IMR-90 (cell line): ENCODE data around the gene TBX4. TPM values are rescaled to one million over a fixed set of nuclear protein-coding genes. Genes with fewer than 3 reads are reported as not detected.
A peak's percentile ranks its signal among the peaks of the same experiment; 100 is the strongest.

ENCODE experiments used
- ATAC-seq: fragments of 200-7000 bp; cut with Tn5 transposase; 2 replicates; pipeline ENCODE4 v1.9.1; 2020; ENCODE audit warnings: low read depth, mild to moderate bottlenecking, moderate library complexity
- BruUV-seq: library from RNA; stranded (reverse); fragments of 400-500 nt; replicated peaks from 2 replicates; lab custom pipeline; 2021; lab: Mats Ljungman, UMichigan
- CTCF ChIA-PET: fragments of 300-600 bp; formaldehyde crosslinking; extraction: SDS; loops from one replicate; lab custom pipeline; 2021; ENCODE audit warnings: antibody characterized with exemption; lab: Yijun Ruan, JAX
- POLR2A ChIA-PET: fragments of 300-600 bp; sonication (Branson Sonifier 250); formaldehyde crosslinking; loops from one replicate; lab custom pipeline; 2022; ENCODE audit warnings: antibody characterized with exemption; ENCODE audit not compliant: unreplicated experiment; lab: Charles Lee
- DNase-seq: peaks from one replicate; pipeline ENCODE4 v3.0.0; 2013
- H2AFZ ChIP-seq: replicated peaks from 2 replicates; pipeline ENCODE3; 2013; ENCODE audit warnings: low read length, mild to moderate bottlenecking; ENCODE audit not compliant: poor library complexity
- H2AK5ac ChIP-seq: 2 replicates; pipeline ENCODE4 v1.6.1; 2013; ENCODE audit warnings: low read depth, low read length, inconsistent platforms
- H2AK9ac ChIP-seq: replicated peaks from 2 replicates; pipeline ENCODE3; 2013; ENCODE audit warnings: mild to moderate bottlenecking, low read depth, low read length, moderate library complexity; ENCODE audit not compliant: poor library complexity
- H2BK120ac ChIP-seq: 2 replicates; pipeline ENCODE4 v1.6.1; 2013; ENCODE audit warnings: low read depth, low read length, inconsistent platforms
- H2BK15ac ChIP-seq: 3 replicates; pipeline ENCODE4 v1.6.1; 2013; ENCODE audit warnings: low read depth, low read length, inconsistent platforms
- H2BK20ac ChIP-seq: 2 replicates; pipeline ENCODE4 v1.6.1; 2013; ENCODE audit warnings: low read depth, mild to moderate bottlenecking, inconsistent platforms, low read length, moderate library complexity
- H2BK5ac ChIP-seq: 2 replicates; pipeline ENCODE4 v1.6.1; 2013; ENCODE audit warnings: mild to moderate bottlenecking, low read depth, low read length, inconsistent platforms; ENCODE audit not compliant: poor library complexity, severe bottlenecking
- H3K14ac ChIP-seq: replicated peaks from 2 replicates; pipeline ENCODE4 v1.6.1; 2013; ENCODE audit warnings: low read depth, low read length, inconsistent platforms
- H3K18ac ChIP-seq: 2 replicates; pipeline ENCODE4 v1.6.1; 2013; ENCODE audit warnings: low read depth, low read length, control low read depth
- H3K23ac ChIP-seq: 2 replicates; pipeline ENCODE4 v1.6.1; 2013; ENCODE audit warnings: low read depth, low read length, inconsistent platforms
- H3K27ac ChIP-seq: 2 replicates; pipeline ENCODE4 v1.5.1; 2013; ENCODE audit warnings: mild to moderate bottlenecking, control low read depth, low read length; ENCODE audit not compliant: insufficient read depth
- H3K27me3 ChIP-seq: 2 replicates; pipeline ENCODE4 v1.6.1; 2013; ENCODE audit warnings: low read length; ENCODE audit not compliant: control insufficient read depth, insufficient read depth
- H3K36me3 ChIP-seq: 2 replicates; pipeline ENCODE4 v1.6.1; 2013; ENCODE audit warnings: low read length, mixed read lengths; ENCODE audit not compliant: control insufficient read depth, insufficient read depth
- H3K4ac ChIP-seq: 2 replicates; pipeline ENCODE4 v1.6.1; 2013; ENCODE audit warnings: low read depth, low read length, inconsistent platforms
- H3K4me1 ChIP-seq: 2 replicates; pipeline ENCODE4 v1.6.1; 2013; ENCODE audit warnings: low read length, mixed read lengths; ENCODE audit not compliant: control insufficient read depth, insufficient read depth
- H3K4me2 ChIP-seq: 2 replicates; pipeline ENCODE4 v1.6.1; 2013; ENCODE audit warnings: low read depth, mild to moderate bottlenecking, control low read depth, low read length, moderate library complexity
- H3K4me3 ChIP-seq: 2 replicates; pipeline ENCODE4 v1.5.1; 2013; ENCODE audit warnings: low read depth, mild to moderate bottlenecking, control low read depth, low read length, moderate library complexity; ENCODE audit not compliant: insufficient read depth
- H3K56ac ChIP-seq: 2 replicates; pipeline ENCODE4 v1.6.1; 2013; ENCODE audit warnings: low read length, inconsistent platforms; ENCODE audit not compliant: insufficient read depth; ENCODE audit errors: extremely low read depth
- H3K79me1 ChIP-seq, 2 experiments: 2 replicates each; pipeline ENCODE4 v1.6.1; 2013; ENCODE audit warnings: low read length in 2 of 2, inconsistent platforms in 1 of 2, low read depth in 1 of 2
- H3K9ac ChIP-seq: 2 replicates; pipeline ENCODE4 v1.6.1; 2013; ENCODE audit warnings: low read depth, low read length, control low read depth
- H3K9me1 ChIP-seq: 2 replicates; pipeline ENCODE4 v1.6.1; 2013; ENCODE audit warnings: low read length, inconsistent platforms; ENCODE audit not compliant: insufficient read depth
- H3K9me3 ChIP-seq: 2 replicates; pipeline ENCODE4 v1.6.1; 2013; ENCODE audit warnings: low read length; ENCODE audit not compliant: control insufficient read depth, insufficient read depth
- H4K20me1 ChIP-seq: 2 replicates; pipeline ENCODE4 v1.6.1; 2013; ENCODE audit warnings: low read length, inconsistent platforms; ENCODE audit not compliant: insufficient read depth
- H4K5ac ChIP-seq: 2 replicates; pipeline ENCODE4 v1.6.1; 2013; ENCODE audit warnings: mild to moderate bottlenecking, low read depth, low read length, control low read depth
- H4K8ac ChIP-seq, 2 experiments: 2 replicates each; pipeline ENCODE4 v1.6.1; 2013; ENCODE audit warnings: low read depth in 2 of 2, low read length in 2 of 2, control low read depth in 1 of 2, inconsistent platforms in 1 of 2
- H4K91ac ChIP-seq: 2 replicates; pipeline ENCODE4 v1.6.1; 2013; ENCODE audit warnings: low read depth, low read length, inconsistent platforms; ENCODE audit not compliant: insufficient read depth
- BHLHE40 ChIP-seq: fragments of 150-350 bp; IDR thresholded peaks from 2 replicates; pipeline ENCODE4 v1.6.1; 2016; ENCODE audit warnings: mild to moderate bottlenecking, low read depth, low read length
- CEBPB ChIP-seq: IDR thresholded peaks from 2 replicates; pipeline ENCODE4 v1.6.1; 2012; ENCODE audit warnings: low read depth, low read length, improper control_type of control experiment
- CHD1 ChIP-seq: IDR thresholded peaks from 2 replicates; pipeline ENCODE4 v1.6.1; 2012; ENCODE audit warnings: low read depth, low read length, improper control_type of control experiment
- FOS ChIP-seq: fragments of 150-350 bp; IDR thresholded peaks from 2 replicates; pipeline ENCODE4 v1.6.1; 2016; ENCODE audit warnings: low read depth, low read length
- MAFK ChIP-seq: IDR thresholded peaks from 2 replicates; pipeline ENCODE4 v1.6.1; 2012; ENCODE audit warnings: low read depth, low read length, improper control_type of control experiment
- MAZ ChIP-seq: IDR thresholded peaks from 2 replicates; pipeline ENCODE4 v1.6.1; 2012; ENCODE audit warnings: low read depth, mild to moderate bottlenecking, low read length, improper control_type of control experiment, moderate library complexity, borderline replicate concordance
- MXI1 ChIP-seq: IDR thresholded peaks from 2 replicates; pipeline ENCODE4 v1.6.1; 2012; ENCODE audit warnings: low read depth, mild to moderate bottlenecking, low read length, moderate library complexity, borderline replicate concordance
- NFE2L2 ChIP-seq: fragments of 150-350 bp; IDR thresholded peaks from 2 replicates; pipeline ENCODE4 v1.6.1; 2016; ENCODE audit warnings: low read depth, mild to moderate bottlenecking, low read length
- POLR2A ChIP-seq: IDR thresholded peaks from 2 replicates; pipeline ENCODE4 v1.6.1; 2012; ENCODE audit warnings: mild to moderate bottlenecking, low read depth, low read length
- RAD21 ChIP-seq: IDR thresholded peaks from 2 replicates; pipeline ENCODE4 v1.6.1; 2012; ENCODE audit warnings: low read length, improper control_type of control experiment
- RCOR1 ChIP-seq: IDR thresholded peaks from 2 replicates; pipeline ENCODE4 v1.6.1; 2012; ENCODE audit warnings: mild to moderate bottlenecking, low read length, improper control_type of control experiment; ENCODE audit not compliant: insufficient replicate concordance
- RFX5 ChIP-seq: IDR thresholded peaks from 2 replicates; pipeline ENCODE4 v1.8.0; 2012; ENCODE audit warnings: low read depth, mild to moderate bottlenecking, low read length, moderate library complexity
- SMC3 ChIP-seq: fragments of 150-350 bp; IDR thresholded peaks from 2 replicates; pipeline ENCODE4 v1.6.1; 2016; ENCODE audit warnings: low read depth, mild to moderate bottlenecking, antibody characterized with exemption, low read length, moderate library complexity
- USF2 ChIP-seq: fragments of 150-350 bp; IDR thresholded peaks from 2 replicates; pipeline ENCODE4 v1.6.1; 2017; ENCODE audit warnings: mild to moderate bottlenecking, antibody characterized with exemption, low read length, low read depth
- WGBS, 2 experiments: methylation state at CpG; one replicate each; pipeline versions ENCODE4 v1.1.5 to v1.1.7; 2013; ENCODE audit warnings: missing lambda C conversion rate in 2 of 2; ENCODE audit not compliant: insufficient read length in 1 of 2; ENCODE audit errors: extremely low coverage in 2 of 2; 5-methylcytosine and 5-hydroxymethylcytosine counted together
- dilution Hi-C: fragments of 300-500 bp; cut with HindIII; formaldehyde crosslinking; loops from one replicate; pipeline ENCODE4 v1.14.3; 2018; ENCODE audit warnings: low sequenced_read_pairs; ENCODE audit not compliant: unreplicated experiment
- in situ Hi-C: fragments of 300-500 bp; cut with MboI; formaldehyde crosslinking; loops from 3 replicates; pipeline ENCODE4 v1.14.3; 2019; ENCODE audit warnings: low sequenced_read_pairs, inconsistent platforms, mixed read lengths
- intact Hi-C: fragments of 100-400 bp; cut with micrococcal nuclease; formaldehyde crosslinking; loops from 2 replicates; pipeline ENCODE4 v1.10.0; 2022
- polyA plus RNA-seq, 3 experiments: library from polyadenylated mRNA; depleted of rRNA; stranded (reverse); fragments of >200 nt; gene quantifications; 2 replicates each; pipeline ENCODE4 v1.2.3, GENCODE V29; 2012; ENCODE audit warnings: low replicate concordance in 1 of 3
- total RNA-seq: library from RNA; depleted of rRNA; stranded (reverse); fragments of >200 nt; gene quantifications from 2 replicates; pipeline ENCODE4 v1.2.3, GENCODE V29; 2012
- TF ChIP-seq, protein P1 (sequence below): fragments of 150-350 bp; IDR thresholded peaks from 2 replicates; pipeline ENCODE4 v1.6.1; 2016; ENCODE audit warnings: low read depth, mild to moderate bottlenecking, low read length, moderate library complexity, borderline replicate concordance
- TF ChIP-seq, protein P2 (sequence below): conservative IDR thresholded peaks from 2 replicates; pipeline ENCODE4 v1.5.1; 2012; ENCODE audit warnings: mild to moderate bottlenecking, low read depth, low read length, improper control_type of control experiment

The TBX4 gene
- total and polyA plus RNA-seq, 2 of the 4 experiments (the other 2 are of a cell fraction) = 0.05 TPM; not detected in 1

DNA sequence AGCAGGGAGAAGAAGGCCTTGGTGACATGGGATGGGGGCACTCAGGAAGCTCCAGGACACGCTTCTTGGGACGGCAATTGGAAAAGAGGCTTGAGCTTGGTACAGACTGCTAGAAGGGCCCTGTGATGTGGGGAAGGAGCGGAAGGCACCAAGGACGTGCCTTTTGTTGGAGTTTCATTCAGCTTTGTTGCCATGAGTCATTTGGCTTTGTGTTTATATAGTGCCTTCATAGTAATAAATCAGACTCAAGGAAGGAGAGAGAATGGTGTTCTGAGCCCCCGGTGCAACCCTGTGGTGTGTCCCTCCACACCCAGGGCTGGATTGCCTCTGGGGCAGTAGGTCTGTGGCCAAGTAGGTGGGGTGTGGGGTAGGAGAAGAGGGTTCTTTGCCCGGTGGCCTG is 7.4 kb upstream of the TBX4 start:
- Histone ChIP-seq H3K9me1 (0 out of 2 replicates have a peak, but pooled peaks cover 3% of the 10 kb centered on the region), H3K79me1 (no peaks in the 10 kb centered on the region), H2BK120ac (no peak overlapping the region), H4K20me1 (no peaks in the 10 kb centered on the region), H2BK20ac (no peak overlapping the region), H3K56ac (no peak overlapping the region), H2BK15ac (no peak overlapping the region), H3K14ac (no peak overlapping the region; the same call in 1 of the 2 replicates), H3K4me1 (peaks cover 4% of the 10 kb centered on the region; the same call in 1 of the 2 replicates), H3K4ac (peak overlapping the region; percentile 11; the same call in 1 of the 2 replicates), H4K5ac (no peak overlapping the region), H3K36me3 (no peaks in the 10 kb centered on the region), H3K23ac (no peak overlapping the region), H2BK5ac (no peak overlapping the region), H3K9ac (no peak overlapping the region), H3K4me3 (no peak overlapping the region), H4K91ac (no peak overlapping the region), H3K27me3 (peaks cover 24% of the 10 kb centered on the region), H3K4me2 (no peak overlapping the region), H3K9me3 (peaks cover 4% of the 10 kb centered on the region; the same call in 1 of the 2 replicates), H2AK9ac (no peak overlapping the region), H2AK5ac (no peak overlapping the region), H3K18ac (no peak overlapping the region), H4K8ac (no peak overlapping the region), H2AFZ (no peak overlapping the region), H3K27ac (no peak overlapping the region)
- DNase-seq (peak; percentile 79), ATAC-seq (peak; percentile 54)
- ChIA-PET POLR2A (no interaction called here), CTCF (interaction anchor here (0.9 kb wide), 1 partner anchor 33 kb away, joined by 4 read pairs; no protein-coding TSS in a partner anchor)
- TF ChIP-seq CEBPB (no peak), SMC3 (no peak), CHD1 (no peak), BHLHE40 (0 out of 2 replicates have a peak, but pooled peaks have one; percentile 10), FOS (peak; percentile 63), NFE2L2 (no peak), MAFK (no peak), POLR2A (no peak), USF2 (no peak), MXI1 (no peak), RCOR1 (no peak), RFX5 (no peak), RAD21 (no peak), MAZ (no peak)
- TF ChIP-seq, protein P1, sequence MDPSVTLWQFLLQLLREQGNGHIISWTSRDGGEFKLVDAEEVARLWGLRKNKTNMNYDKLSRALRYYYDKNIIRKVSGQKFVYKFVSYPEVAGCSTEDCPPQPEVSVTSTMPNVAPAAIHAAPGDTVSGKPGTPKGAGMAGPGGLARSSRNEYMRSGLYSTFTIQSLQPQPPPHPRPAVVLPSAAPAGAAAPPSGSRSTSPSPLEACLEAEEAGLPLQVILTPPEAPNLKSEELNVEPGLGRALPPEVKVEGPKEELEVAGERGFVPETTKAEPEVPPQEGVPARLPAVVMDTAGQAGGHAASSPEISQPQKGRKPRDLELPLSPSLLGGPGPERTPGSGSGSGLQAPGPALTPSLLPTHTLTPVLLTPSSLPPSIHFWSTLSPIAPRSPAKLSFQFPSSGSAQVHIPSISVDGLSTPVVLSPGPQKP = no peak
- TF ChIP-seq, protein P2, sequence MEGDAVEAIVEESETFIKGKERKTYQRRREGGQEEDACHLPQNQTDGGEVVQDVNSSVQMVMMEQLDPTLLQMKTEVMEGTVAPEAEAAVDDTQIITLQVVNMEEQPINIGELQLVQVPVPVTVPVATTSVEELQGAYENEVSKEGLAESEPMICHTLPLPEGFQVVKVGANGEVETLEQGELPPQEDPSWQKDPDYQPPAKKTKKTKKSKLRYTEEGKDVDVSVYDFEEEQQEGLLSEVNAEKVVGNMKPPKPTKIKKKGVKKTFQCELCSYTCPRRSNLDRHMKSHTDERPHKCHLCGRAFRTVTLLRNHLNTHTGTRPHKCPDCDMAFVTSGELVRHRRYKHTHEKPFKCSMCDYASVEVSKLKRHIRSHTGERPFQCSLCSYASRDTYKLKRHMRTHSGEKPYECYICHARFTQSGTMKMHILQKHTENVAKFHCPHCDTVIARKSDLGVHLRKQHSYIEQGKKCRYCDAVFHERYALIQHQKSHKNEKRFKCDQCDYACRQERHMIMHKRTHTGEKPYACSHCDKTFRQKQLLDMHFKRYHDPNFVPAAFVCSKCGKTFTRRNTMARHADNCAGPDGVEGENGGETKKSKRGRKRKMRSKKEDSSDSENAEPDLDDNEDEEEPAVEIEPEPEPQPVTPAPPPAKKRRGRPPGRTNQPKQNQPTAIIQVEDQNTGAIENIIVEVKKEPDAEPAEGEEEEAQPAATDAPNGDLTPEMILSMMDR = no peak
- BruUV-seq = no TSS peak
- intact Hi-C loops = no loop called here
- dilution Hi-C loops = no loop called here
- WGBS, 2 experiments = 33% methylated on average over 5 of the region's 6 CpGs; no CpG with 5 or more reads in 1 of the 2 experiments
- in situ Hi-C loops = no loop called here
